Stimulated activated CD4-positive, alpha-beta T cell treated with anti-CD3 and anti-CD28 coated beads, Interleukin-4, amount 100 ng/mL, for 48 hours (primary cell): ENCODE results near the gene HYAL3.
A peak's percentile ranks its signal among the peaks of the same experiment; 100 is the strongest.
"Not testable (repeated sequence)": the region's sequence is repeated elsewhere in the genome, so short reads cannot be mapped to it uniquely, and the experiment has no call there.

Experiments used
- DNase-seq, 2 donors: peaks; one replicate each; pipeline ENCODE4 v3.0.0-alpha.2; 2020; ENCODE audit warnings: low read depth in 2 of 2

Gene HYAL3

GRCh38 chr3:50270422-50271224 lies 28.6 kb downstream of the HYAL3 start:
- no peak for DNase-seq

- no peak for DNase-seq
These were observed 29.2 kb downstream of the HYAL3 start for GRCh38 chr3:50269977-50270413.

- DNase-seq, result no peak
These were observed 29.7 kb downstream of the HYAL3 start for GRCh38 chr3:50269460-50269859.

- no peak for DNase-seq
These were observed 30.3 kb downstream of the HYAL3 start, which contains the start of gene SEMA3B for GRCh38 chr3:50268703-50269451. TSS of gene SEMA3B (plus strand) at chr3:50269147. CDS start at chr3:50269241, 94 bp downstream.

GRCh38 chr3:50268276-50268675 lies 30.9 kb downstream of the HYAL3 start:
- DNase-seq, result no peak

- DNase-seq, result no peak
These were observed 31.8 kb downstream of the HYAL3 start for GRCh38 chr3:50267280-50267913.

- DNase-seq, result no peak
These were observed 32.4 kb downstream of the HYAL3 start for GRCh38 chr3:50266836-50267235.

- DNase-seq, result no peak
These were observed 33.2 kb downstream of the HYAL3 start for GRCh38 chr3:50266017-50266416.

- no peak for DNase-seq
These were observed 33.6 kb downstream of the HYAL3 start for GRCh38 chr3:50265571-50265970.

GRCh38 chr3:50264964-50265485 lies 34.2 kb downstream of the HYAL3 start:
- no peak for DNase-seq

- DNase-seq, result no peak
These were observed 34.7 kb downstream of the HYAL3 start for GRCh38 chr3:50264383-50264963.

- no peak for DNase-seq
These were observed 35.5 kb downstream of the HYAL3 start for GRCh38 chr3:50263478-50264382.

- no peak for DNase-seq
These were observed 36.4 kb downstream of the HYAL3 start for GRCh38 chr3:50262778-50263177.

- not testable (repeated sequence) for DNase-seq
These were observed 37.0 kb downstream of the HYAL3 start for GRCh38 chr3:50262200-50262599.

- no peak for DNase-seq
These were observed 37.7 kb downstream of the HYAL3 start for GRCh38 chr3:50261505-50261904.

GRCh38 chr3:50260942-50261441 lies 38.2 kb downstream of the HYAL3 start:
- no peak for DNase-seq

GRCh38 chr3:50260027-50260941 lies 38.9 kb downstream of the HYAL3 start:
- peak; percentile 75 to 85 for DNase-seq

- no peak for DNase-seq
These were observed 39.7 kb downstream of the HYAL3 start for GRCh38 chr3:50259432-50260026.

- DNase-seq, result no peak
These were observed 40.2 kb downstream of the HYAL3 start for GRCh38 chr3:50258979-50259378.
